Posterior cingulate gyrus (tissue), 11 donors: ENCODE results near the gene SMYD3.

Experiments used
- DNase-seq, 10 donors: peaks; one replicate each; pipeline versions ENCODE4 v3.0.0 to v3.0.0-alpha.2; 2020 to 2021; ENCODE audit warnings: mixed read lengths in 3 of 10
- intact Hi-C: fragments of 100-400 bp; cut with DNase I; formaldehyde crosslinking; loops from one replicate; pipeline ENCODE4 v1.15.1; 2023

SMYD3 gene

DNA sequence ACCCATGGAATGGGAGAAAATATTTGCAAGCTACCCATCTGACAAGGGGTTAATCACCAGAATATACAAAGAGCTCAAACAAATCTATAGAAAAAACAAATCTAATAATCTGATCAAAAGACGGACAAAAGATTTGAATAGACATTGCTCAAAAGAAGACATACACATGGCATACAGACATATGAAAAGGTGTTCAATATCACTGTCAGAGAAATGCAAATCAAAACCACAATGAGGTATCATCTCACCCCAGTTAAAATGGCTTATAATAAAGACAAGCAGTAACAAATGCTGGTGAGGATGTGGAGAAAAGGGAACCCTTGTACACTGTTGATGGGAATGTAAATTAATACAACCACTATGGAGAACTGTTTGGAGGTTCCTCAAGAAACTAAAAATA lies 600.9 kb downstream of the SMYD3 start:
- DNase-seq, result no peak
- intact Hi-C loops, result no loop called here

DNA sequence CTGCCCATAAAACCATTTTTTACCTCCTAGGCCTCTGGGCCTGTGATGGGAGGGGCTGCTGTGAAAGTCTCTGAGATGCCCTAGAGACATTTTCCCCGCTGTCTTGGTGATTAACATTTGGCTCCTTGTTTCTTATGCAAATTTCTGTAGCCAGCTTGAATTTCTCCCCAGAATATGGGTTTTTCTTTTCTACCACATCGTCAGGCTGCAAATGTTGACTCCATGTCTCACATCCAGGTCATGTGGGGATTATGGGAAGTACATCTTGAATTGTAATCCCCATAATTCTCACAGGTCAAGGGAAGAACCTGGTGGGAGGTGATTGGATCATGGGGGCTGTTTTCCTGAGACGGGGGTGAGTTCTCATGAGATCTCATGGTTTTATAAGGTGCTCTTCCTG lies 603.2 kb downstream of the SMYD3 start:
- DNase-seq, result no peak

DNA sequence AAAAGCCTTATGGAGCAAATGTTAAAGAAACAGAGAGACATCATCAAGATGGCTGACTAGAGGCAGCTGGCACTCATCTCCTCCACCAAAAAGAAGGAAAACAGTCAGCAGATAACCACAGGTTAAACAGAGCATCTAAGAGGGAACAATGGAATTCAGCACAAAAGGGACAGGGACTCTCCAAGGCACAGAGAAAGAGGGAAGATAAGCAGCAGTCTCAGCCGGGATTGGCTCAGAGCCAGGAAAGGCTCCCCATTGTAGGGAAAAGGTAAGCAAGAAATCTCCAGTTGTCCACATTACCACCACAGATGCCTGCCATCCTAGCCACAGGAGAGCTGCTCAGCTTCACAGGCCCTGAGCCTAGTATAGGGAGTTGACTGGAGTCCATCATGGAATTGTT lies 605.5 kb downstream of the SMYD3 start:
- intact Hi-C loops, result no loop called here
- DNase-seq, result no peak

More for the DNA sequence above, 603.2 kb downstream of the SMYD3 start:
- intact Hi-C loops, result no loop called here

DNA sequence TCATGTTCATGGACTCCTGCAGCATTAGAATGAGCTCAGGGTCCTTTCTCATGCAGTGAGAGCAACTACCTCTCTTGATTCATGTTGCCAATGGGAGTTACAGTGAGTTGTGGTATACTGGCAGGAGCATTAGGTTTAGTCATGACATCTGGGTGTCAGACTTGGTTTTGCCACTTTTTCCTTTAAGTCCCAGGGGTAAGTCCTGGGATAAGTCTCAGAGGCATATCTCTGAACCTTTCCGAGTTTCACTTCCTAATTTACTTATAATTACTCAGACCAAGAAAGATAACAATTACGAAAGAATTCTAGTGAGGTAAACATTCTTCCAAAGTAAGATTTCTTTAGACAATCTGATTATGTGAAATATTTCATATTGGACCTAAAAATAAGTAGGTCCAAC lies 606.0 kb downstream of the SMYD3 start:
- intact Hi-C loops, result no loop called here
- no peak for DNase-seq

DNA sequence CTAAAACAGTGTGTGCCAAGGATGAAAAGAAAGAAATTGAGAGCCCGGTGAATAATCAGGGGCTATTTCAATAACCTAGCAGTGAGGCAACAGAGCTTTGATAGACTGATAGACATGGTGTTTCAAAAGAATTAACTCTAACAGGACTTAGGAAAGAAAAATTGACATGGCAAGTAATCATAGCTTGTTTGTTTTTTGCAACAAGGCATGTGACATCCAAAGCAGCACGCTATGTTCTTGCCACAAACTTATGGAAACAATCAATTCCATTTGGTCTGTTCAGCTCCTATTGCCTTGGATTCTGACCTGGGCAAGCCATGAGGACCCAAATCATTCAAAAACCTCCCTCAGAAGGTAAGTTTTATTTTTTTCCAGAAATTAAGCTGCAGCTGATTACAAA lies 608.5 kb downstream of the SMYD3 start:
- intact Hi-C loops, result no loop called here

DNA sequence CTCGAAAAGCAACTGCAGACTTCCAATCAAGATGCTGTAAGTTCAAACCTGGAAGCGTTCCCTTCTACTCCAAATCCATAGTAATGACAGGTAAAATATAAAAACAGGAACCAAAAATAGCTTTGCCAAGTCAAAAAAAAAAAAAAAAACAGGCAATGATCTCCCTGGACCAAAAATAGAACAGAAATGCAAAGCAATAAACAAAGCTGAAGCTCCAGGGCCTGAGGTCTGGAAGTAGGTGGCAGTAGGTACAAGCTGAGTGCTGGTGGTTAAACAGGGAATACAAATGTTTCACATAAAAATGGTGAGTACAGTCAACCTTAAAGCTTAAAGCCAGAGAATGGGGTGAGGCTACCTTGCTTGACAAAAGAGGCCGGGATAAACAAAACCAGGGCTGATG lies 610.8 kb downstream of the SMYD3 start:
- no peak for DNase-seq
- intact Hi-C loops, result no loop called here

More for the DNA sequence above, 608.5 kb downstream of the SMYD3 start:
- DNase-seq, result no peak

DNA sequence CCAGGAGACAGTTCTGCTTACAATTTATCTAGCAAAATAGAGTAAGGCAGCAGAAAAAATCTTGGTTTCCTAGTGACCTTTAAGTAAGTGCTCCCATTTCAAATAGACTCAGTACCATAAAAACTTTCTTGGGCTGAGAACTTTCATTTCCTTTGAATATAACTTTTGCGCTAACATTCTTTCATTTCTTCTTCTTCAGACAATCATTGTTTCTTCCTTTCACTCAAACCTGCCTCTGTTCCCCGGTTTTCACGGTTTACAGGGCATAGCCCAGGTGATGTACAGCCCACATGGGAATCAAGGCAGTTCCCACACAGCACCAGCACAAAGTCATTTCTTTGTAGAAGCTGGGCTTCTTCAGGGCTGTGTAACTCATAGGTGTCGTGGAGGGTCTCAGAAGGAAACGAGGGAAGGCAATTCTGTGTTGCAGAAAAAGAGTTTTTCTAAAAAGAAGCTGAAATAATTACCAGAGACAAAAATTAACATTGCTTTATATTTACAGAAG lies 611.6 kb downstream of the SMYD3 start:
- intact Hi-C loops, result no loop called here

DNA sequence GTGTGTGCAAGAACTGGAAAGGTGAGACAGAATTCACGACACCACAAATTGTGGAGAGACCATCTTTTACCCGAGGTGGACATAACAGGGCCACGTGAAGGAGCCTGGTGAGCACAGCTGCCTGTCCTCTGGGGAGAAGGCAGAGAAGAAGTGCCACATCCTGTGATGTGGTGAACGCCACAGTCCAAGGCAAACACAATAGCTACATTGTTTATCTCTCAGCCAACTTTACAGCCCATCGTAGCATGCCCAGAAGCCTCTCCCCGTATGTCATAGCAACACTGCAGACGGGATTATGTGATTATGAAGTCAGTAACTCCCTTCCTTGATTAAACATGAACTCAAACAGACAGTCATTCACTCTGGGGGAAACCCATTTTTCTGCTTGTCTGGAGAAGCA lies 612.2 kb downstream of the SMYD3 start:
- DNase-seq, result peak in 1 of 10 donors; percentile 73
- intact Hi-C loops, result no loop called here

More for the DNA sequence above, 611.6 kb downstream of the SMYD3 start:
- DNase-seq, result no peak

DNA sequence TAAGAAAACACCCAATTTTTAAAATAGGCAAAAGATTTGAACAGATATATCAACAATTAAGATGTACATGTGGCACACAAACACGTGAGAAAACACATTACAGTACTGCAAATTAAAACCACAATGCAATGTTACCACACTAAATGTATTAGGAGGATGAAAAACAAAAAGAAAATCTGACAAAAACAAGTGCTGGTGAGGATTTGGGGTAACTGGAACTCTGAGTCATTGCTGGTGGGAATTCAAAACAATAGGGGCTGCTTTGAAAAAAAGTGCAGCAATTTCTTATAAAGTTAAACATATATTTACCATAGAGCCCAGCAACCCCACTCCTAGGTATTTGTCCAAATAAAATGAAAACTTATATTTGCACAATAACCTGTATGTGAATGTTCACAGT lies 614.1 kb downstream of the SMYD3 start:
- DNase-seq, result no peak
- intact Hi-C loops, result no loop called here

DNA sequence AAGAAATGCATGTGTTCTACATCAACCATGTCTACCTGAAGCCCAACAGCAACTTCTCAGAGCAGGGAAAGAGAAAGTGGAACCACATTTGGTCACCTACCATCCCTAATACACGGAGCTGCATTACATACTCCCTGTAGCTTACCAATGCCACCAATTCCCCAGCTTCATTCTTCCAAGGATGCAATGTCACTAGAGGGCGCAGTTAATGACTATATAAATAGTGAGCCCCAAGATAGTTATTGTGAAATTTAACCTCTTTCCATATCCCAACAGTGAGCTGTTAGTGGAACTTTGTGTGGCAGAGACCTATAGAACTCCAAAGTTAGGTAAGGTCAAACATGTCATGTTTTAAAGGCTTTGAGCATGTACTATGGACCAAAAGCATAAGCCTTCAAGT lies 618.3 kb downstream of the SMYD3 start:
- intact Hi-C loops, result no loop called here
- no peak for DNase-seq

DNA sequence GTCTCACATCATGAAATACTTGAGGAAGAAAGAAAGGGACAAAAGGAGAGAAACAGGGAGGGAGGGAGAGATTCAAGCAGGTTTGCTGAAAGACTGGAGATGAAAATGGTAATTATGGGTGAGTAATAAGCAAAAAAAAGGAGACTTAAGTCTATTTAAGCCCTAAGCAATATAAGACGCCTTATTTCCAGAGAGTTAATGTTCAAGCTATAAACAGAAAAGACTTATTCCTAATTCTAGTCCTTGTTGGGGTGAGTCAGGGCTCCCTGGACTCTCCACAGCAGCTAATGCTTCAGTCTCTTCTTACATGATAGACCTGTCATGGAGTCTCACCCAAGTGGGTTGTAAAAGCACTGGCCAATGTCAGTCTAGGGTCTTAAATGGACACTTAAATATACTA lies 619.2 kb downstream of the SMYD3 start:
- no peak for DNase-seq
- intact Hi-C loops, result no loop called here

DNA sequence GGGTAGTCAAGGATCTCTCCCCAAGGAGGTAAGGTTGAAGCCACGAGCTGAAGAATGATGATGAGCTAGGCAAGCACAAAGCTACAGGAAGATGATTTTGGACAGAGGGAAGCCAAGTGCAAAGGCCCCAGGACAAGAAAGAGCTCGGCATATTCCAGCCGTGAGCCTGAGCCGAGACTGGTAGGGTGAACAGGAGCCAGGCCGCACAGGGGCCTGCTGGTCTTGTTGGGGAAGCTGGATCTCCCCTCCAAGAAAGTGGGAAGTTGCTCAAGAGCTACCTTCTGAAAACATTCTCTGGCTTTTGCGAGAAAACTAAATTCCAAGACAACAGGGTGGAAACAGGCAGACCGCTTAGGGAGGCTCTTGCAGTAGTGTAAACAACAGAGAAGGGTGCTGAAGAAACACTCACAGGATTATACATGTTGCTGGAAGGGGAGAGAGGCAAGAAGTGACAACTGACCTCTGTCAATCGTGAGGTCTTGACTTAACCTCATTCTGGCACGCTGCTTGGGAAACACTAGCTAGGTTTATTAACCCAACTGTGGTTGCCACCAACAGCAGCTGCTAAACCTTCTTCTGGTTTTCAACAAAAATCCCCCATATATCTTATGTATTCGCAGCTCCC lies 625.2 kb downstream of the SMYD3 start:
- intact Hi-C loops, result no loop called here
- no peak for DNase-seq

DNA sequence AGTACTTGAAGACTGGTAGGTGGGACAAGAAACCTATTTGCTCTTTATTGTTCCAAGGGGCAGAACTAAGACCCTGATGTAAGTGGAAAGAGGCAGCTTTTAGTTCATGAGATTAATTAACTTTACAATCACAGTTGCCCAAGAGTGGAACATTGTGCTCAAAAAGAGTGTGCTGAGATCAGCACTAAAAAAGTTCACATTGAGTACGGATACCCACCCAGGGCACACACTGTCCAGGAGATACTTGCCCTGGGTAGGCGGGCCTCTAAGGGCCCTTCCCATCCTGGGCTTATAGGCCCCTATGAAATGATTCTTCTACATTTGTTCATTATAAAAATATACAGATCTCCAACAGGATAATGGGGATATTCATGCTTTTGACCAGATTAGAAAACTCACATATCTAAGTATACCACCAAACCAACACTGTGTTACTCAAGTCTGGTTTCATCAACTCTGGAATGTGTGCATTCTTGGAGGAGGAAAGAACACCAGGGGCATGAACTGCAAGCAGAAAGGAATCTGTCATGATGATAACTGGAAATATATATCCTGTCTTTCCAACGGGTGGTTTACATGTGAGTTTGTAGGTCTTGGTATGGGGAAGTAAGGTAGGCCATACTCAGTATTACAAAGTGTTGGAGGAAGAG lies 626.2 kb downstream of the SMYD3 start:
- intact Hi-C loops, result no loop called here

DNA sequence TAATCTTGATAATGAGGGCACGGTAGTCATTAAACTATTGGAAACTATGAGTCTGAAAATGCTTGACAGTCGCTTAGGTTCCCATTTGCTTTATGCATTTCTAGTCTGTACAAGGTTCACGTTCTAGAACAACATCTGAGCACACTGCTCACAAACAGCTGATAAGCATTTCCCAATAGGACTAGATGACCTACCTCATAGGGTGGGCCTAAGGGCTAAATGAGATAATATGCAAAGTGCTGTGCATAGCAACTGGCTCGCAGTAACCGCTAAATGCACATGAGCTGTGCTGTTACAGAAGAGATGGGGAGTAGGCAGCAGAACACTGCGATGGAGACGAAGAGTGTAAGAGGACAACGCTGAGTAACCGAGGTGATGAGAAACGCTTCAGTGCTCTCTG lies 628.0 kb downstream of the SMYD3 start:
- no peak for DNase-seq
- intact Hi-C loops, result no loop called here

More for the DNA sequence above, 626.2 kb downstream of the SMYD3 start:
- DNase-seq, result no peak

DNA sequence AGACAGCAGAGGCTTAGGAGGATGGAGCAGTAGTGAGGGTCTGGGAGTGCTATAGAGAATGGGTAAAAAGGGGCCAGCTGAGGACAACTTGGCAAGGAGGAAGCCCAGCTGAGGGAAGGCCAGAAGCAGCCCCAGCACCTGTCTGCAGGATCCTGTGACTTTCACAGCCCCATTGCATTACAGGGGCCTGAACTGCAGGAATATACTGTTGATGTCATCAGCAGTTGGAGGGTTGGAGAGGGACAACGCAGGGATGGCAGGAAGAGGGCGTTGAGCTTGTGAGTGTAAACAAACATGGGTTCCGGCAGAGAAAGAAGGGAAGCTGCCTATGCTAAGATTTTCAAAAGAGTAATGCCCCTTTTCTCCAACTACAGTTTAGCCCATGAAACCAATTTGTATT lies 628.5 kb downstream of the SMYD3 start:
- intact Hi-C loops, result no loop called here
- no peak for DNase-seq

DNA sequence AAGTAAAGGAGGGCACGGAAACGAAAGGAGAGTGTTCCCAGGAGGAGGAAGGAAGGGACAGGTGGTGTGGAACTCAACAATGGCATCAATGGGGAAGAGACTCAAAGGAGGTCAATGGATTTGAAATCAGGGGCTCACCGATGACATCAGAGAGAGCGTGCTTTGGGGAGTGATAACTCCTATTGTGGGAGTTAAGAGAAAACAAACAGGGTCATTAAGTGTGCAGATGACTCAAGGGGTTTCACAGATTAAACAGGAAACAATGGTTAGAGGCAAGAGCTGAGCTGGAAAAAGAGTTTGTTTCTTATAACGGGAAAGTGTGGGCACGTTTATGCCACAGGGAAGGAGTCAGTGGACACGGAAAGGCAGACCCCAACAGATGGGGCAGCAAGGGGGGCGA lies 629.1 kb downstream of the SMYD3 start:
- no peak for DNase-seq
- intact Hi-C loops, result no loop called here

DNA sequence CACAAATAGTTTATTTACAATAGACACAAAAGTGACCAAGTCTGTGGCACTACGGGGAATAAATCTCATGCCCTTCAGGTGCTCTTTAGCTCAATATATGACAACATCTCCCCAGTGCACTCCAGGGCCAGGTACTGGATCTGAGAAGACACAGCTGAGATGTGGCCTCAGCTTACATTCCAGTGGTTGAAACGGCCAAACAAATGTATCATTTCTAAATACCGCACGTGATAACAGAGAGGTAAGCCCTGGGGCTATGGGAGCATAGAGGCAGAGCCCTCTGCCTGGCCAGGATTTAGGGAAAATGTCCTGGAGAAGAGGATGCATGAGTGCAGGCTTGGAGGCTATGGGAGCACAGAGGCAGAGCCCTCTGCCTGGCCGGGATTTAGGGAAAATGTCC lies 630.5 kb downstream of the SMYD3 start:
- intact Hi-C loops, result no loop called here

DNA sequence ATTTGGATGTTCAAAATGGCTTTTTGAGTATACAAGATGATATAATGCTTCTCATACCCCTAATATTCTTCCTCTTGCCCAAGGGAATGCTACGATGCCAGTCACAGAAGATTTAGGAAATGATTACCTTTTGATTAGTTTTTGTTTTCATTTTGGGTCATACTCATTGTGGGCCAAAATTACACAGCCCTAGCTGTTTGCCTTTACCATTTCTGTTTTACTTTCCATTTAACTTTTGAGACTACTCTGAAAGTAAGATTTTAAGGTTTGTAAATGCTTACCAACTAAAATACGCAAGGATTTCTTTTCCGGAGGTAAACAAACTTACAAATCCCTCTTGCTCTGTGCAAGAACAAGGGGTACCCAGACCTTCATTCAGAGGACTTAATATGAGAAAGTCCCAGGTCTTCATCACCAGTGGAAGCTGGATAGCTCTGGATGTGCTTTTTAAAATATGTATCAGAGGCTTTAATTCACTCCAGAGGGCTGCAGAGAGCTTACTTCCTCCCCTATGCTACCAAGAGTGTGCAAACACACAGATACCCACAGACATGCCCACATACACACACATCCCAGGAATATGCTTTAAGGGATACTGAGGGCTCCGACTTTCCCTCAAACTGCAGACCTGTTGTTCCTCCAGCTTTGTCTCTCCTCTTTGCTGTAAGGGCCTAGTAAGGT lies 631.4 kb downstream of the SMYD3 start:
- no peak for DNase-seq
- intact Hi-C loops, result no loop called here

More for the DNA sequence above, 630.5 kb downstream of the SMYD3 start:
- DNase-seq, result no peak

DNA sequence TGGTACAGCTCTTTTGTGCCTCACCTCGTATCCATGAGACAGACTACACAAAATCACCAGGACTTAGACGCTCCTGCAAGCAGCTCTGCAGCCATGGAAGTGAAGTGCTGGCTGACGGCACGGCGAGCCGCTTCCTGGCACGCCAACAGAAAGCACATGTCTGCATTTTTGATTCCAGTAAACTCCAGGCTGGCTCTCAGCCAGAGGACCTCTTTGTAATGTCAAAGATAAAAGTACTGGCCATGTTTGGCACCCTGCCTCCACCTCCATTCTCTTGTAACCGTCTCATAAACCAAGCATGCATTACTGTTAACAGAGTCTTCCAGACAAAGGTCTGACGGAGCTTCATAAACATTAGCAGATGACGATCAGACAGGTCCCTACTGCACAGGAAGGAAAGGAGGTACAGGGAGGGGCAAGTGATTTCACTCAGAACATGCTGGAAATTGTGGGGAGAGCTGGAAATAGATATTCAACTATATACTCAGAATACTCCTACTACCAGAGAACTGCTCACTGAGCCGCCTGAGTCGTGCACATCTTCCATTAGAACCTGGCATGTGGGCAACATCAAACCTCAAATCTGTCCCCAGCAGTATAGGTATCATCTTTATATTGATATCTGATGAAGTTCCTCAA lies 632.0 kb downstream of the SMYD3 start:
- intact Hi-C loops, result no loop called here
- no peak for DNase-seq

DNA sequence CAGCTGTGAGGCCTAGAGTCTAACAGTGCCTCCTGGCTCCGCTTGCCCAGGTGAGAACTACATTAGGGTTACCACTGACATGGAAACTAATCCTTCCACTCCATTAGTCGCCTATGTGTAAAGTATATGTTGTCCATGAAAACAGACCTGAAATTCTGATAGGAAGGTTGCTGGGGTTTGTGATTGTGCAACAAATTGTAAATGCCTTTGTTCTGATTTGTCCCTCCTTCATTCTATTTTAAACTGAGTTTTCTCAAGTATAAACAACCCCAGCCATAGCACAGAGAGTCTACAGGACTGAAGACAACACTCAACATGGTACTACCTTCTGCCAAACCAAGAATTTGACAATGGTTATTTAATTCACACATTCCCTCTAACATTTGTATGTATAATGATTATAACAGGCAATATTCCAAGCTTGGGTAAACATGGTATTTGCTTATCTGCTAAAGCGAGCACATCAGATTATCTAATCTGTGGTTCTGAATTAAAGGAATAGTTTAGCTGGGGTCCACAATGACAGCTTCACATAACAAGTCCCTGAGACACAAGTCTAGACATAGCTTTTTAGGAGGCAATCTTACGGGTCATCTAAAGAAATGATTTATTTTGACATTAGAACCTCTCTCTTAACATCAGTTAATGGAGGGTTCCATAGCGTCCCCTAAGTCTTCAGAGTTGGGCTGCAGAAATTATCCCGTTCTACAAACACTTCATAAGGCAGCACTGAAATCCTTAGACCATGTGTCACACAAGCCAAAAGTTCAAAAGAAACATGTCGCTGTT lies 633.0 kb downstream of the SMYD3 start:
- no peak for DNase-seq
- intact Hi-C loops, result no loop called here

DNA sequence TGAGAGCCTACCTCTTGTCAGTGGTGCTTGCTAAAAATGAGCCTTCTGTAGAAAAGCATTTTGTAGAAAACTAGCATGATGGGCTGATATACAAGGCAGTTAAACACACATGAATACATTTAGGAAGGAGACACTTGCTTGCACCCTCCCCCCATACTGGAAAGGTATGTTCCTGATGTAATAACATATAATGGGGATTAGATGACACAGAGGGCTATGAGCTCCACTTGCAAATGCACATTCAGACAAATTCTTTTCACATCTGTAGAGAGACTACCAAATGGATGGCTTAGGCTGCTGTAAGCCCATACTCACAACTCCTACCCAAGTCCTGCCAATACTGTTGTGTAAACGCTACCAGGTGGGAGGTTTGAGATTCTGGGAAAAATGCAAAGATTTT lies 634.0 kb downstream of the SMYD3 start:
- DNase-seq, result no peak
- intact Hi-C loops, result no loop called here
